ENCODE measurements around the gene E2F4. TPM values are rescaled to one million over a fixed set of nuclear protein-coding genes. Genes with fewer than 3 reads are reported as not detected.

Gene E2F4
- total and polyA plus RNA-seq, 10 of the 15 experiments (the other 5 are each of a cell fraction or from before 2014, with no cell fraction given) = 11.7 to 132 (median 95.9) TPM

DNA sequence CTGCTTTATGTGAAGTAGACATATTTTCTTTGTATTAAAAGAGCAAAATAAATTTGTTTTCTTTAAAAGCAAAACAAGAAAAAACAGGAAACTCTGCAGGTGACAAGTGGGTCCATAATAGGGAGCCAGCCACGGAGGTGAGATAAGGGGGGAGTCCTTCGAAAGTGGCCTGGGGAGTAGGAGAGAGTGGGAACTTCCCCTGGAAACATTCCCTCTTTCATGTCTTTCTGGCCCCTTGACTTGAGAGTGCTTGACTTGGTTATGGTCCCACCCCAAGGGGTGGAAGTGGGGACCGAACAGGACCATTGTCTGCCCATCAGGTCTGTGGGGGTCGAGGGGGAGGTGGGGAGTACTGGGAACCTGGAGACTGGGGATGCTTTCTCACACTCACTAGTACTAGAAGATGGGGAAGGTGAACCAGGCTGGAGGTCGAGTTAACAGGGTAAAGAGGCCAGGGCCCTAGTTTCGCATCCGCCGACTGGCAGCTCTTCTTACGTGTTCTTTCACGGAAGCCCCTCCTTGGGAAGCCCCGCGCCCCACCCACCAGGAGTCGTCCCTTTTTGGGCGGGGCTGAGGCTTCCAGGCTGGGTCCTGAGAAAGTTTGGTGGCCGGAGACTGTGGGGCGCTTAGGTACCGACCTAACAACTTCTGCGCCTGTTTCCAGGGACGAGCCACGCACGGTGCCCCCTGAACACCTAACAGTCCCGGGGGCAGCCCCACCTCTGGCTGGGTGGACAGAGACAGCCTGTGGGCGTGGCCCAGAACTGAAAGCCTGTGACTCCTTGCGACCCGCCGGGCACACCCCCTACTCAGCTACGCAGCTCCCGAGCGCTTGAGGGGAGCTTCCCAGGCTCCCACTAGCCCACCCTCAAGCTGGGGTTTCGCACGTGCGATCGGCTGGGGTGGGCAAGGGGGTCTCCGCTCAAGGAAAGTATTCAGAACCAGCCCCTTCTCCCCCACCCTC, 33.0 kb upstream of the E2F4 start (continued):
- TF ChIP-seq, protein P1, sequence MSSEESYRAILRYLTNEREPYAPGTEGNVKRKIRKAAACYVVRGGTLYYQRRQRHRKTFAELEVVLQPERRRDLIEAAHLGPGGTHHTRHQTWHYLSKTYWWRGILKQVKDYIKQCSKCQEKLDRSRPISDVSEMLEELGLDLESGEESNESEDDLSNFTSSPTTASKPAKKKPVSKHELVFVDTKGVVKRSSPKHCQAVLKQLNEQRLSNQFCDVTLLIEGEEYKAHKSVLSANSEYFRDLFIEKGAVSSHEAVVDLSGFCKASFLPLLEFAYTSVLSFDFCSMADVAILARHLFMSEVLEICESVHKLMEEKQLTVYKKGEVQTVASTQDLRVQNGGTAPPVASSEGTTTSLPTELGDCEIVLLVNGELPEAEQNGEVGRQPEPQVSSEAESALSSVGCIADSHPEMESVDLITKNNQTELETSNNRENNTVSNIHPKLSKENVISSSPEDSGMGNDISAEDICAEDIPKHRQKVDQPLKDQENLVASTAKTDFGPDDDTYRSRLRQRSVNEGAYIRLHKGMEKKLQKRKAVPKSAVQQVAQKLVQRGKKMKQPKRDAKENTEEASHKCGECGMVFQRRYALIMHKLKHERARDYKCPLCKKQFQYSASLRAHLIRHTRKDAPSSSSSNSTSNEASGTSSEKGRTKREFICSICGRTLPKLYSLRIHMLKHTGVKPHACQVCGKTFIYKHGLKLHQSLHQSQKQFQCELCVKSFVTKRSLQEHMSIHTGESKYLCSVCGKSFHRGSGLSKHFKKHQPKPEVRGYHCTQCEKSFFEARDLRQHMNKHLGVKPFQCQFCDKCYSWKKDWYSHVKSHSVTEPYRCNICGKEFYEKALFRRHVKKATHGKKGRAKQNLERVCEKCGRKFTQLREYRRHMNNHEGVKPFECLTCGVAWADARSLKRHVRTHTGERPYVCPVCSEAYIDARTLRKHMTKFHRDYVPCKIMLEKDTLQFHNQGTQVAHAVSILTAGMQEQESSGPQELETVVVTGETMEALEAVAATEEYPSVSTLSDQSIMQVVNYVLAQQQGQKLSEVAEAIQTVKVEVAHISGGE (CRISPR knock-in tag; IDR thresholded peaks at IDR 0.05) = no peak
- TF ChIP-seq CBFB (IDR thresholded peaks at IDR 0.05; ENCODE audit: low read depth) (peak; percentile 48; the same call in 1 of the 2 replicates), HDGF (IDR thresholded peaks at IDR 0.05) (no peak), YY1 (IDR thresholded peaks at IDR 0.05; ENCODE audit: low read depth, low read length) (no peak), POLR2AphosphoS5 (IDR thresholded peaks at IDR 0.05; ENCODE audit: low read length) (peak; percentile 82; the same call in 1 of the 2 replicates), PAX5 (IDR thresholded peaks at IDR 0.05; ENCODE audit: borderline replicate concordance, low read depth, low read length) (no peak), EP300 (IDR thresholded peaks at IDR 0.05; ENCODE audit: borderline replicate concordance in 1 of 2, control insufficient read depth in 1 of 2, low read depth in 2 of 2, low read length in 2 of 2) (no peak), SUPT20H (IDR thresholded peaks at IDR 0.05; ENCODE audit: borderline replicate concordance, control insufficient read depth, low read depth, low read length) (no peak), BACH1 (IDR thresholded peaks at IDR 0.05; ENCODE audit: borderline replicate concordance) (no peak; the same call in none of the 2 replicates), HCFC1 (IDR thresholded peaks at IDR 0.05; ENCODE audit: low read length) (no peak), TCF7 (IDR thresholded peaks at IDR 0.05; ENCODE audit: borderline replicate concordance) (no peak), NR2C1 (IDR thresholded peaks at IDR 0.05) (no peak), PML (IDR thresholded peaks at IDR 0.05; ENCODE audit: low read length) (no peak), POLR2A (IDR thresholded peaks at IDR 0.05; ENCODE audit: low read depth, low read length) (peak; percentile 6; the same call in 1 of the 2 replicates)
- TF ChIP-seq, protein P2, sequence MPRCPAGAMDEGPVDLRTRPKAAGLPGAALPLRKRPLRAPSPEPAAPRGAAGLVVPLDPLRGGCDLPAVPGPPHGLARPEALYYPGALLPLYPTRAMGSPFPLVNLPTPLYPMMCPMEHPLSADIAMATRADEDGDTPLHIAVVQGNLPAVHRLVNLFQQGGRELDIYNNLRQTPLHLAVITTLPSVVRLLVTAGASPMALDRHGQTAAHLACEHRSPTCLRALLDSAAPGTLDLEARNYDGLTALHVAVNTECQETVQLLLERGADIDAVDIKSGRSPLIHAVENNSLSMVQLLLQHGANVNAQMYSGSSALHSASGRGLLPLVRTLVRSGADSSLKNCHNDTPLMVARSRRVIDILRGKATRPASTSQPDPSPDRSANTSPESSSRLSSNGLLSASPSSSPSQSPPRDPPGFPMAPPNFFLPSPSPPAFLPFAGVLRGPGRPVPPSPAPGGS (IDR thresholded peaks at IDR 0.05; ENCODE audit: borderline replicate concordance, insufficient read depth, low read depth, low read length, poor library complexity, severe bottlenecking) = no peak
- TF ChIP-seq, protein P3, sequence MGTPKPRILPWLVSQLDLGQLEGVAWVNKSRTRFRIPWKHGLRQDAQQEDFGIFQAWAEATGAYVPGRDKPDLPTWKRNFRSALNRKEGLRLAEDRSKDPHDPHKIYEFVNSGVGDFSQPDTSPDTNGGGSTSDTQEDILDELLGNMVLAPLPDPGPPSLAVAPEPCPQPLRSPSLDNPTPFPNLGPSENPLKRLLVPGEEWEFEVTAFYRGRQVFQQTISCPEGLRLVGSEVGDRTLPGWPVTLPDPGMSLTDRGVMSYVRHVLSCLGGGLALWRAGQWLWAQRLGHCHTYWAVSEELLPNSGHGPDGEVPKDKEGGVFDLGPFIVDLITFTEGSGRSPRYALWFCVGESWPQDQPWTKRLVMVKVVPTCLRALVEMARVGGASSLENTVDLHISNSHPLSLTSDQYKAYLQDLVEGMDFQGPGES (IDR thresholded peaks at IDR 0.05) = no peak
- TF ChIP-seq, protein P4, sequence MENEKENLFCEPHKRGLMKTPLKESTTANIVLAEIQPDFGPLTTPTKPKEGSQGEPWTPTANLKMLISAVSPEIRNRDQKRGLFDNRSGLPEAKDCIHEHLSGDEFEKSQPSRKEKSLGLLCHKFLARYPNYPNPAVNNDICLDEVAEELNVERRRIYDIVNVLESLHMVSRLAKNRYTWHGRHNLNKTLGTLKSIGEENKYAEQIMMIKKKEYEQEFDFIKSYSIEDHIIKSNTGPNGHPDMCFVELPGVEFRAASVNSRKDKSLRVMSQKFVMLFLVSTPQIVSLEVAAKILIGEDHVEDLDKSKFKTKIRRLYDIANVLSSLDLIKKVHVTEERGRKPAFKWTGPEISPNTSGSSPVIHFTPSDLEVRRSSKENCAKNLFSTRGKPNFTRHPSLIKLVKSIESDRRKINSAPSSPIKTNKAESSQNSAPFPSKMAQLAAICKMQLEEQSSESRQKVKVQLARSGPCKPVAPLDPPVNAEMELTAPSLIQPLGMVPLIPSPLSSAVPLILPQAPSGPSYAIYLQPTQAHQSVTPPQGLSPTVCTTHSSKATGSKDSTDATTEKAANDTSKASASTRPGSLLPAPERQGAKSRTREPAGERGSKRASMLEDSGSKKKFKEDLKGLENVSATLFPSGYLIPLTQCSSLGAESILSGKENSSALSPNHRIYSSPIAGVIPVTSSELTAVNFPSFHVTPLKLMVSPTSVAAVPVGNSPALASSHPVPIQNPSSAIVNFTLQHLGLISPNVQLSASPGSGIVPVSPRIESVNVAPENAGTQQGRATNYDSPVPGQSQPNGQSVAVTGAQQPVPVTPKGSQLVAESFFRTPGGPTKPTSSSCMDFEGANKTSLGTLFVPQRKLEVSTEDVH (IDR thresholded peaks at IDR 0.05; ENCODE audit: low read depth, partially characterized antibody) = no peak
- TF ChIP-seq, protein P5, sequence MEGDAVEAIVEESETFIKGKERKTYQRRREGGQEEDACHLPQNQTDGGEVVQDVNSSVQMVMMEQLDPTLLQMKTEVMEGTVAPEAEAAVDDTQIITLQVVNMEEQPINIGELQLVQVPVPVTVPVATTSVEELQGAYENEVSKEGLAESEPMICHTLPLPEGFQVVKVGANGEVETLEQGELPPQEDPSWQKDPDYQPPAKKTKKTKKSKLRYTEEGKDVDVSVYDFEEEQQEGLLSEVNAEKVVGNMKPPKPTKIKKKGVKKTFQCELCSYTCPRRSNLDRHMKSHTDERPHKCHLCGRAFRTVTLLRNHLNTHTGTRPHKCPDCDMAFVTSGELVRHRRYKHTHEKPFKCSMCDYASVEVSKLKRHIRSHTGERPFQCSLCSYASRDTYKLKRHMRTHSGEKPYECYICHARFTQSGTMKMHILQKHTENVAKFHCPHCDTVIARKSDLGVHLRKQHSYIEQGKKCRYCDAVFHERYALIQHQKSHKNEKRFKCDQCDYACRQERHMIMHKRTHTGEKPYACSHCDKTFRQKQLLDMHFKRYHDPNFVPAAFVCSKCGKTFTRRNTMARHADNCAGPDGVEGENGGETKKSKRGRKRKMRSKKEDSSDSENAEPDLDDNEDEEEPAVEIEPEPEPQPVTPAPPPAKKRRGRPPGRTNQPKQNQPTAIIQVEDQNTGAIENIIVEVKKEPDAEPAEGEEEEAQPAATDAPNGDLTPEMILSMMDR (IDR thresholded peaks at IDR 0.05 in 2 of 3, conservative IDR thresholded peaks at IDR 0.05 in 1 of 3; ENCODE audit: control insufficient read depth in 2 of 3, extremely low read depth in 1 of 3, insufficient read depth in 1 of 3, low read depth in 3 of 3, low read length in 3 of 3) = no peak
